NCI-H748 treated with DMSO at 0.1 percent for 48 hours (cell line): ENCODE results near the gene VTN.

Experiments used
- DNase-seq: peaks from one replicate; lab custom pipeline; 2025; lab: John Stamatoyannopoulos, UW

The VTN gene

GRCh38 chr17:28395426-28395825 lies 25.3 kb upstream of the VTN start:
- no peak for DNase-seq

GRCh38 chr17:28394337-28395116 lies 24.4 kb upstream of the VTN start:
- no peak for DNase-seq

- no peak for DNase-seq
These were observed 22.4 kb upstream of the VTN start for GRCh38 chr17:28392491-28392890.

- no peak for DNase-seq
These were observed 21.3 kb upstream of the VTN start for GRCh38 chr17:28391401-28391800.

- DNase-seq, result no peak
These were observed 20.9 kb upstream of the VTN start for GRCh38 chr17:28390984-28391383.

GRCh38 chr17:28390563-28390962 lies 20.5 kb upstream of the VTN start:
- DNase-seq, result no peak

GRCh38 chr17:28390141-28390540 lies 20.0 kb upstream of the VTN start:
- DNase-seq, result no peak

- no peak for DNase-seq
These were observed 18.0 kb upstream of the VTN start for GRCh38 chr17:28388106-28388505.

- no peak for DNase-seq
These were observed 16.3 kb upstream of the VTN start for GRCh38 chr17:28386391-28386790.

GRCh38 chr17:28385406-28385805 lies 15.3 kb upstream of the VTN start:
- DNase-seq, result no peak

GRCh38 chr17:28385037-28385400 lies 14.9 kb upstream of the VTN start:
- no peak for DNase-seq

- DNase-seq, result peak; percentile 63
These were observed 14.4 kb upstream of the VTN start for GRCh38 chr17:28384281-28385036.

- DNase-seq, result peak; percentile 60
These were observed 11.2 kb upstream of the VTN start for GRCh38 chr17:28381141-28381825.

GRCh38 chr17:28379814-28380801 lies 10.0 kb upstream of the VTN start:
- DNase-seq, result no peak

GRCh38 chr17:28372945-28373274 lies 2.8 kb upstream of the VTN start:
- DNase-seq, result no peak

- peak; percentile 24 for DNase-seq
These were observed 2.3 kb upstream of the VTN start for GRCh38 chr17:28372203-28372944.

- DNase-seq, result peak; percentile 96
These were observed 1.4 kb upstream of the VTN start, which contains the start of gene SARM1 for GRCh38 chr17:28371245-28372202. Gene SARM1 (plus strand): TSS chr17:28371694. CDS start chr17:28372033, 339 bp downstream.

- no peak for DNase-seq
These were observed 617 bp upstream of the VTN start for GRCh38 chr17:28370744-28371103.

- DNase-seq, result no peak
These were observed 448 bp downstream of the VTN start for GRCh38 chr17:28369684-28370034.
